Spleen (tissue), 11 donors: Measurements from ENCODE around the gene BTAF1. TPM values are rescaled to one million over a fixed set of nuclear protein-coding genes. Genes with fewer than 3 reads are reported as not detected.

Source experiments
- polyA plus RNA-seq, 3 donors: library from polyadenylated mRNA; stranded (reverse); fragments of 200-250 nt; gene quantifications; one replicate each; pipeline ENCODE4 v1.2.1, GENCODE V29; 2013
- small RNA-seq, 4 donors: library from RNA; depleted of rRNA; stranded (forward); fragments of <200 nt; gene quantifications; one replicate each; pipeline ENCODE3, GENCODE V24; 2016
- total RNA-seq, 7 donors: library from RNA; depleted of rRNA in 3 of 7; stranded (reverse); fragments of >200 nt in 3 of 7; fragmentation: NEBNext Ultra II Directional in 4 of 7; extraction: Animal tissue kit (Norgen Biotek cat#: 25700) in 4 of 7; gene quantifications; one replicate each; pipeline versions ENCODE4 v1.1.0 to v1.2.1, GENCODE V29; 2016 to 2021
- donor health status: healthy with polysubstance abuse.
- donor health status: DM: no; HTN: no; CAD: no; lungs with moderate emphysema.
- donor health status: DM: no; HTN: no; CAD: no.
- donor health status: Bipolar disorder and iron deficiency.
- donor health status: healthy.
- donor health status: DM: no; HTN: no; CAD: no.
- donor health status: DM: yes; HTN: yes; CAD: no.

Gene BTAF1
- total and polyA plus RNA-seq, 10 donors, result 8.8 to 69.2 (median 50.2) TPM

Small RNA genes within 50 kb of the gene (small RNA-seq; reads per million reads assigned to genes)
- 0 reads per million in 4 donors for gene AL359198.2
- 0 reads per million in 4 donors for gene RF00402

Other genes with a start within 250 kb of the BTAF1 start
- gene TNKS2, start 125.3 kb upstream of the BTAF1 start, total RNA-seq, result 10 to 100 TPM; 48.0 to 78.2 (median 63.1) TPM
- gene TNKS2, start 125.3 kb upstream of the BTAF1 start, polyA plus RNA-seq, result 10 to 100 TPM; 12.4 to 20.9 (median 13.1) TPM
- gene FGFBP3, start 14.3 kb upstream of the BTAF1 start, total RNA-seq, result 1 to 10 TPM in 5 of 7 donors, under 1 TPM in 2; 0.59 to 2.0 (median 1.2) TPM
- 1 to 10 TPM in 2 of 3 donors, under 1 TPM in 1; 0.79 to 1.1 (median 1.0) TPM for gene FGFBP3, start 14.3 kb upstream of the BTAF1 start, polyA plus RNA-seq